Lower leg skin (tissue), 3 donors: ENCODE data around the gene MELTF.

Source experiments
- CTCF ChIP-seq, 3 donors: fragments of 450-650 bp; IDR thresholded peaks; one replicate each; pipeline ENCODE4 v1.5.1; 2016; ENCODE audit warnings: antibody characterized with exemption in 3 of 3, mild to moderate bottlenecking in 3 of 3, moderate library complexity in 2 of 3
- POLR2A ChIP-seq, 2 donors: fragments of 450-650 bp; IDR thresholded peaks; one replicate each; pipeline ENCODE4 v1.6.1; 2016 to 2017; ENCODE audit warnings: antibody characterized with exemption in 2 of 2, mild to moderate bottlenecking in 1 of 2, moderate library complexity in 1 of 2

- TF ChIP-seq CTCF (IDR thresholded peaks at IDR 0.05) (no peak), POLR2A (IDR thresholded peaks at IDR 0.05) (no peak)
These were observed 66.0 kb downstream of the MELTF start for GRCh38 chr3:196963631-196963953.
